SK-N-SH (cell line): ENCODE data around the gene ZNF491.

Source experiments
- CTCF ChIP-seq: fragments of 200-600 bp; sonication (generic); IDR thresholded peaks from 2 replicates; pipeline ENCODE4 v1.6.1; 2017; ENCODE audit warnings: antibody characterized with exemption, mild to moderate bottlenecking, moderate library complexity
- EP300 ChIP-seq, 2 experiments: IDR thresholded peaks; 2 replicates each; pipeline versions ENCODE4 v1.4.0 to v1.6.1; 2012; ENCODE audit warnings: borderline replicate concordance in 1 of 2, low read depth in 1 of 2, low read length in 1 of 2
- EZH2phosphoT487 ChIP-seq: fragments of 200-600 bp; sonication (generic); IDR thresholded peaks from 2 replicates; pipeline ENCODE4 v1.6.1; 2017; ENCODE audit warnings: low read depth, mixed run types, mild to moderate bottlenecking, antibody characterized with exemption, moderate library complexity, borderline replicate concordance
- FOXJ3 ChIP-seq: sonication (generic); formaldehyde crosslinking; IDR thresholded peaks from 2 replicates; pipeline ENCODE4 v1.5.1; 2020; ENCODE audit warnings: mild to moderate bottlenecking, missing genetic modification reagents
- JUND ChIP-seq: IDR thresholded peaks from 2 replicates; pipeline ENCODE4 v1.4.0; 2012
- POLR2AphosphoS5 ChIP-seq: IDR thresholded peaks from 2 replicates; pipeline ENCODE4 v1.6.1; 2012; ENCODE audit warnings: low read depth, low read length
- RAD21 ChIP-seq: IDR thresholded peaks from 2 replicates; pipeline ENCODE4 v1.6.1; 2012; ENCODE audit warnings: mild to moderate bottlenecking, low read length
- RCOR1 ChIP-seq: fragments of 150-350 bp; IDR thresholded peaks from 2 replicates; pipeline ENCODE4 v1.6.1; 2017; ENCODE audit warnings: antibody characterized with exemption, low read length
- REST ChIP-seq: IDR thresholded peaks from 2 replicates; pipeline ENCODE4 v1.6.1; 2012; ENCODE audit warnings: mild to moderate bottlenecking, low read depth, low read length, moderate library complexity
- SIN3A ChIP-seq: IDR thresholded peaks from 2 replicates; pipeline ENCODE4 v1.6.1; 2012; ENCODE audit warnings: low read depth, mild to moderate bottlenecking, low read length, moderate library complexity, borderline replicate concordance
- SMC3 ChIP-seq: IDR thresholded peaks from 2 replicates; pipeline ENCODE4 v1.6.1; 2012; ENCODE audit warnings: low read depth, low read length, improper control_type of control experiment
- USF1 ChIP-seq: IDR thresholded peaks from 2 replicates; pipeline ENCODE4 v1.4.0; 2012; ENCODE audit warnings: low read depth, borderline replicate concordance
- USF2 ChIP-seq: fragments of 150-350 bp; IDR thresholded peaks from 2 replicates; pipeline ENCODE4 v1.6.1; 2017; ENCODE audit warnings: antibody characterized with exemption, low read length, low read depth, borderline replicate concordance
- YY1 ChIP-seq: IDR thresholded peaks from 2 replicates; pipeline ENCODE4 v1.4.0; 2012; ENCODE audit warnings: low read depth, mild to moderate bottlenecking

- TF ChIP-seq FOXJ3 (CRISPR knock-in tag) (no peak), EP300 (IDR thresholded peaks at IDR 0.05; ENCODE audit: borderline replicate concordance in 1 of 2, low read depth in 1 of 2, low read length in 1 of 2) (no peak), CTCF (no peak), JUND (no peak), POLR2AphosphoS5 (no peak), USF2 (no peak), RCOR1 (no peak), REST (no peak), SMC3 (no peak), RAD21 (no peak), EZH2phosphoT487 (no peak), USF1 (no peak), YY1 (no peak), SIN3A (no peak)
Measured at GRCh38 chr19:11856596-11857250, 58.4 kb downstream of the ZNF491 start.
